Testis (tissue), 3 donors: ENCODE measurements around the gene NPDC1. TPM values are rescaled to one million over a fixed set of nuclear protein-coding genes. Genes with fewer than 3 reads are reported as not detected.
"Not testable (repeated sequence)": the region's sequence is repeated elsewhere in the genome, so short reads cannot be mapped to it uniquely, and the experiment has no call there.

Experiments used
- DNase-seq: peaks from one replicate; pipeline ENCODE4 v3.0.0-alpha.2; 2019
- H3K27ac ChIP-seq, 2 donors: fragments of 200-600 bp; sonication (generic); one replicate each; pipeline ENCODE4 v1.5.1; 2019
- H3K27me3 ChIP-seq: fragments of 200-600 bp; sonication (generic); one replicate; pipeline ENCODE4 v1.5.1; 2019
- H3K36me3 ChIP-seq: fragments of 200-600 bp; sonication (generic); one replicate; pipeline ENCODE4 v1.5.1; 2017; ENCODE audit warnings: low read depth; ENCODE audit errors: missing control alignments
- H3K4me1 ChIP-seq: fragments of 200-600 bp; sonication (generic); one replicate; pipeline ENCODE4 v1.5.1; 2019
- H3K4me3 ChIP-seq, 2 donors: fragments of 200-600 bp; sonication (generic); one replicate each; pipeline ENCODE4 v1.5.1; 2017 to 2019
- H3K9me3 ChIP-seq: fragments of 200-600 bp; sonication (generic); one replicate; pipeline ENCODE4 v1.5.1; 2017
- POLR2A ChIP-seq: fragments of 450-650 bp; IDR thresholded peaks from one replicate; pipeline ENCODE4 v1.6.1; 2017; ENCODE audit warnings: antibody characterized with exemption, mild to moderate bottlenecking, moderate library complexity
- WGBS, 2 donors: methylation state at CpG; one replicate each; pipeline ENCODE4 v1.1.5; 2018; 5-methylcytosine and 5-hydroxymethylcytosine counted together
- intact Hi-C: fragments of 100-400 bp; cut with DNase I; formaldehyde crosslinking; loops from one replicate; pipeline ENCODE4 v1.15.1; 2023; ENCODE audit warnings: low total_unique reads
- polyA plus RNA-seq: library from polyadenylated mRNA; stranded (reverse); fragments of 350-450 nt; fragmentation: Illumina TruSeq; extraction: RNeasy Lipid Tissue Mini Kit (QIAGEN cat#74804); gene quantifications from one replicate; pipeline ENCODE4 v1.2.3, GENCODE V29; 2014; ENCODE audit warnings: low read depth, low replicate concordance; ENCODE audit not compliant: insufficient read depth
- total RNA-seq, 2 donors: library from RNA; depleted of rRNA; stranded (reverse); fragments of >200 nt; gene quantifications; one replicate each; pipeline ENCODE4 v1.2.3, GENCODE V29; 2016
- TF ChIP-seq, protein P1 (sequence below), 3 experiments: fragments of 450-650 bp in 2 of 3; fragments of 200-600 bp in 1 of 3; sonication (generic) in 1 of 3; IDR thresholded peaks; one replicate each; pipeline ENCODE4 v1.5.1; 2016 to 2019; ENCODE audit warnings: antibody characterized with exemption in 3 of 3, mild to moderate bottlenecking in 2 of 3, moderate library complexity in 1 of 3

Gene NPDC1
- total and polyA plus RNA-seq, 3 donors from 2014 or later: 47.7 to 103 (median 75.9) TPM

DNA sequence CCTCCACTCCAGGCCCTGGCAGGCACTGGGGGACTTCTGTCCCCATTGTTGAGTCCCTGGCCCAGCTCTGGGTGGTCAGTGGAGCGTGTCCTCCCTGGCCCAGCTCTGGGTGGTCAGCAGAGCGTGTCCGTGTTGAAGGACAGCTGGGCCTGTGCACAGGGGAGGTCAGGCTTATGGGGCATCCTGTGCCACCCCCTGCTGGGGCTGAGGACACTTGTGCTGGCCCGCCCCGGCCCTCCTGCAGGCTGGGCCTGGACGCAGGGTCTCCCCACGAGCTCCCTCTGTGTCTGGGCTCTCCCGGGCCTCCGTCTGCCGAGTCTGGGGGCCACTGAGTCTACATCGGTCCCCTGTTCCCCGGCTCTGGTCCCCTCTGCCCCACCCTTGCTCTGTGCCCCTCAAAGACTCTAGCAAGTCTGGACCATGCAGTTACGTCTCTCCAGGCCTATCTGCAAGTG is 38.1 kb downstream of the NPDC1 start:
- Histone ChIP-seq H3K36me3 (no peaks in the 10 kb centered on the region), H3K27ac (no peak overlapping the region)

GRCh38 chr9:137007108-137007815 is 38.7 kb downstream of the NPDC1 start:
- Histone ChIP-seq H3K4me3 (no peak overlapping the region), H3K4me1 (peaks cover 22% of the 10 kb centered on the region), H3K36me3 (no peaks in the 10 kb centered on the region), H3K9me3 (no peaks in the 10 kb centered on the region), H3K27ac (no peak overlapping the region), H3K27me3 (no peaks in the 10 kb centered on the region)
- TF ChIP-seq POLR2A: no peak
- TF ChIP-seq, protein P1, sequence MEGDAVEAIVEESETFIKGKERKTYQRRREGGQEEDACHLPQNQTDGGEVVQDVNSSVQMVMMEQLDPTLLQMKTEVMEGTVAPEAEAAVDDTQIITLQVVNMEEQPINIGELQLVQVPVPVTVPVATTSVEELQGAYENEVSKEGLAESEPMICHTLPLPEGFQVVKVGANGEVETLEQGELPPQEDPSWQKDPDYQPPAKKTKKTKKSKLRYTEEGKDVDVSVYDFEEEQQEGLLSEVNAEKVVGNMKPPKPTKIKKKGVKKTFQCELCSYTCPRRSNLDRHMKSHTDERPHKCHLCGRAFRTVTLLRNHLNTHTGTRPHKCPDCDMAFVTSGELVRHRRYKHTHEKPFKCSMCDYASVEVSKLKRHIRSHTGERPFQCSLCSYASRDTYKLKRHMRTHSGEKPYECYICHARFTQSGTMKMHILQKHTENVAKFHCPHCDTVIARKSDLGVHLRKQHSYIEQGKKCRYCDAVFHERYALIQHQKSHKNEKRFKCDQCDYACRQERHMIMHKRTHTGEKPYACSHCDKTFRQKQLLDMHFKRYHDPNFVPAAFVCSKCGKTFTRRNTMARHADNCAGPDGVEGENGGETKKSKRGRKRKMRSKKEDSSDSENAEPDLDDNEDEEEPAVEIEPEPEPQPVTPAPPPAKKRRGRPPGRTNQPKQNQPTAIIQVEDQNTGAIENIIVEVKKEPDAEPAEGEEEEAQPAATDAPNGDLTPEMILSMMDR (IDR thresholded peaks at IDR 0.05): no peak
- peak; percentile 68 for DNase-seq
- intact Hi-C loops: no loop called here
- WGBS, 2 donors: 61 to 65% methylated on average over 26 to 30 of the region's 30 CpGs

More for the DNA sequence above, 38.1 kb downstream of the NPDC1 start:
- H3K4me3 ChIP-seq: no peak overlapping the region
- H3K27me3 ChIP-seq: no peaks in the 10 kb centered on the region
- H3K9me3 ChIP-seq: no peaks in the 10 kb centered on the region
- no peak for TF ChIP-seq POLR2A
- TF ChIP-seq, protein P1 (IDR thresholded peaks at IDR 0.05): no peak
- peaks cover 22% of the 10 kb centered on the region for H3K4me1 ChIP-seq
- 74% methylated on average over 13 of the region's 13 CpGs; no CpG with 5 or more reads in 1 of the 2 donors for WGBS, 2 donors
- DNase-seq: no peak
- intact Hi-C loops: no loop called here

GRCh38 chr9:137006116-137007003 is 39.6 kb downstream of the NPDC1 start:
- H3K36me3 ChIP-seq: no peaks in the 10 kb centered on the region
- 49 to 76% methylated on average over 22 to 24 of the region's 24 CpGs for WGBS, 2 donors
- peaks cover 22% of the 10 kb centered on the region for H3K4me1 ChIP-seq
- H3K9me3 ChIP-seq: no peaks in the 10 kb centered on the region
- no peak for DNase-seq
- no peaks in the 10 kb centered on the region for H3K27me3 ChIP-seq
- peak overlapping the region in 1 of 2 donors; percentile 14 for H3K27ac ChIP-seq
- H3K4me3 ChIP-seq: no peak overlapping the region
- intact Hi-C loops: no loop called here
- no peak for TF ChIP-seq POLR2A
- TF ChIP-seq, protein P1 (IDR thresholded peaks at IDR 0.05): no peak

DNA sequence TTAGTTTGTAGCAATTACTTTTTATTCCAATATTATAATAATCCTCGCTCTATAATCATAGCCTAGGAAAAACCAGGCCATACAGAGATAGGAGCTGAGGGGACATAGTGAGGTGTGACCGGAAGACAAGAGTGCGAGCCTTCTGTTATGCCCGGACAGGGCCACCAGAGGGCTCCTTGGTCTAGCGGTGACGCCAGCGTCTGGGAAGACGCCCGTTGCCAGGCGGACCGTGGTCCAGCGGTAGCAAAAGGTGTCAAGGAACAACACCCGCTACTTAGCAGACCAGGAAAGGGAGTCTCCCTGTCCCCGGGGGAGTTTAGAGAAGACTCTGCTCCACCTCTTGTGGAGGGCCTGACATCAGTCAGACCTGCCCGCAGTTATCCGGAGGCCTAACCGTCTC is 41.7 kb downstream of the NPDC1 start:
- intact Hi-C loops, DNase-seq, H3K9me3 ChIP-seq, H3K27ac ChIP-seq, H3K36me3 ChIP-seq, H3K27me3 ChIP-seq, H3K4me3 ChIP-seq: not testable (repeated sequence)
- 56 to 64% methylated on average over 17 of the region's 17 CpGs for WGBS, 2 donors
- TF ChIP-seq, protein P1 (IDR thresholded peaks at IDR 0.05): peak in 2 of 3 experiments; percentile 34 to 53
- H3K4me1 ChIP-seq: peaks cover 22% of the 10 kb centered on the region
